ENCODE measurements around the gene NCK1.
A peak's percentile ranks its signal among the peaks of the same experiment; 100 is the strongest.

The NCK1 gene

DNA sequence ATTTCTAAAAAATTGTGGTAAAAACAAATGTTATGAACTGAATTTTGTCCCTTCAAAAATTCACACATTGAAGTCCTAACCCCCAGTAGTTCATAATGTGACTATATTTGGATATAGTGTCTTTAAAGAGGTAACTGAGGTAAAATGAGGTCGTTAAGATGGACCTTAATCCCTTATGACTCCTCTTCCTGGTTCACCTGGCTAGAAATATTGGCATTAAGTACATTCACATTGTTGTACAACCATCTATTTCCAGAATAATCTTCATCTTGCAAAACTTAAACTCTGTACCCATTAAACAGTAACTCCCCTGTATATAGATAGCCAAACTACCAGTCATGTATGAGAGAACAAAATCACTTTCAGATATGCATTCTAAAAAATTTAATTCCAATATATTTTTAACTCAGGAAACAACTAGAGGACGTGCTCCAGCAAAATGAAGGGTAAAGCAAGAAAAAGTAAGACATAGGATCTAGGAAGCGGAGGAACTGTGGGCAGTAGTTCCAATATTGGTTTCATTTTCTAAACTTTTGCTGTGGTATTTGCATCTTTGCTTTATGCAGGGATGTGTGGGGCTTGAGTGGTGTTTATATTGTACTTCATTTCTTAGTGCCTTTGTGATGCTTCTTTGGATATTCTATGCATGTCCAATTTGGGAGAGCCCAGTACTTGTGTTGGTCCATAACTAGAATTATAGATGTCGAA is 59.0 kb downstream of the NCK1 start:
- DNase-seq (ENCODE audit: low spot score in 2 of 2) (no peak), ATAC-seq (replicated peaks; ENCODE audit: extremely low read depth, poor library complexity, severe bottlenecking) (peak; percentile 20)
- Mint-ChIP-seq H3K27me3 (no peaks in the 10 kb centered on the region), H3K36me3 (ENCODE audit: insufficient read depth) (peaks cover 8% of the 10 kb centered on the region), H3K4me3 (peak overlapping the region; percentile 86), H3K27ac (ENCODE audit: low read depth) (peak overlapping the region; percentile 98), H3K9me3 (no peaks in the 10 kb centered on the region), H3K4me1 (peaks cover 74% of the 10 kb centered on the region)

DNA sequence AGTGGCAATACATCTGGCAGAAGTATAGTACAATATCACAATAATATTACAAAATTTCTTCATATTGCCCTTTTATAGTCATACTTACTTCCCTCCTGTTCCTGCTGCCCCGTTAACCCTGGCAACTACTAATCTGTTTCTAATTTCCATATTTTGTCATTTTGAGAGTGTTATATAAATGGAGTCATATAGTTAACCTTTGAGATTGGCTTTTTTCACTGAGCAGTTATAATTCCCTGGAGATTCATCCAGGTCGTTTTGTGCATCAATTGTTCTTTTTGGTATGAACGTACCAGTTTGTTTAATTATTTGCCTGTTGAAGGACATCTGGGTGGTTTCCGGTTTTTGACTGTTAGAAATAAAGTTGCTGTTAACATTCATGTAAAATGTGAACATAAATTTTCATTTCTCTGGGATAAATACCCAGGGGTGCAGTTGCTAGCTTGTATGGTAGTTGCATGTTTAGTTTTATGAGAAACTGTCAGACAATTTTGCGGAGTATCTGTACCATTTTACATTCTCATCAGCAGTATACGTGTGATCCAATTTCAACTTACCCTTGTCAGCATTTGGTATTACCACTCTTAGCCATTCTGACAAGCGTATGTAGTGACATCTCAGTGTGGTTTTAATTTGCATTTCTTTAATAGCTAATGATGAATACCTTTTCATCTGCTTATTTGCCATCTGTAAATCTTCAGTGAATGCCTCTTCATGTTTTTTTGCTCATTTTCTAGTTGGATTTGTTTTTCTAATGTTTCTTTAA is 63.6 kb downstream of the NCK1 start:
- ATAC-seq (replicated peaks; ENCODE audit: extremely low read depth, poor library complexity, severe bottlenecking) (no peak), DNase-seq (ENCODE audit: low spot score in 2 of 2) (no peak)
- peaks cover 68% of the 10 kb centered on the region for H3K4me1 Mint-ChIP-seq

DNA sequence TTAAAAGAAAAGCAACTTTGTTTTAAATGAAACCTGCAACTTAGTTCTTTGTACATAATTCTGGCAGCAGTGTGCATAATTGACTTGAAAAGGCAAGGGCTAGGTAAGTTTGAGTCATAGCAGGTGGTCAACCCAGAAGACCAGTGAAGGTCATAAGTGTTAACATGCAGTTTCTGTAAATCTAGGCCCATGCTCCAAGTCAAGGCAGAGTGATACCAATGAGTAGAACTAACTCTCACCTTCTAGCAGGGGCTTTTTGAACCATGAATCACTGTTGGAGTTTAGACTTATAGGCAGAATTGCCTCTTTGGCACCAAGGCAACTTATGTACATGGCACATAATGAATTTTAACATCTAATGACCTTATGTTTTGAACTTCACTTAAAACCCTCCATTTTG is 66.2 kb downstream of the NCK1 start:
- ATAC-seq (replicated peaks; ENCODE audit: extremely low read depth, poor library complexity, severe bottlenecking) (no peak), DNase-seq (ENCODE audit: low spot score in 2 of 2) (no peak)
- Mint-ChIP-seq H3K36me3 (ENCODE audit: insufficient read depth) (peaks cover 8% of the 10 kb centered on the region), H3K4me3 (no peak overlapping the region), H3K27ac (ENCODE audit: low read depth) (peak overlapping the region; percentile 73), H3K27me3 (no peaks in the 10 kb centered on the region), H3K4me1 (peaks cover 64% of the 10 kb centered on the region), H3K9me3 (no peaks in the 10 kb centered on the region)

More for the DNA sequence above, 63.6 kb downstream of the NCK1 start:
- Mint-ChIP-seq H3K27ac (ENCODE audit: low read depth) (peak overlapping the region; percentile 63), H3K27me3 (no peaks in the 10 kb centered on the region), H3K4me3 (peak overlapping the region; percentile 9), H3K36me3 (ENCODE audit: insufficient read depth) (peaks cover 10% of the 10 kb centered on the region), H3K9me3 (no peaks in the 10 kb centered on the region)

DNA sequence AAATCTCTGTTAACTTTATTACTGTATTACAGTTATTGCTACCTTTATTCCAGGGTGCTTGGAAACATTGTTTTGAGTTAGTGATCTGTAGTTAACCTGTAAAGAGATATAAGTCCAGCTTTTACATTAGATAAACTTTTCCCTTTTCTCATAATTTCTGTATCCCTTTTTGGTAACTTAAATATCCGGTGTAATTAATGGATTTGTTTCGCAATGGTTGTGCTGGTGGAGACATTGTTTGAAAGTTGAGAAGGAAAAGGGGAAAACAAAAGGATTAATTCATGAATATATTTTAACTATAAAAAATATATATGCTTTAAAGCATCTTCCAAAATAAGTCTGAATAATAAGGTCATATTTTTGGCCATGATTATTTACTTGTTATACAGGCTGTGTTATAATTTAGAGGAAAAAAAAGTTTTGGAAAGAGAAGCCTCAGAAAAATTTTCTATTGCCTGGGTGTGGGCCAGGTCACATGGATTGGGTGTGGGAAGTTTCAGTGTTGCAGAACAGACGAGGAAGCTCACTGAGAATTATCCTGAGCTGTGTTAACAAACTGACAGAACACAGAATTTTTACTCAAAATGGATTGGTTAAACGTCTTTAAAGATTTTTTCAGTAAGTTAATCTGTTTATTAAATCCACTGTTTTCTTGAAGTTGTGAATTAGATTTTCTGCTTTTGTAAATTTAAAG is 68.1 kb downstream of the NCK1 start:
- Mint-ChIP-seq H3K9me3 (no peaks in the 10 kb centered on the region), H3K27me3 (no peaks in the 10 kb centered on the region), H3K4me3 (no peak overlapping the region), H3K27ac (ENCODE audit: low read depth) (no peak overlapping the region), H3K36me3 (ENCODE audit: insufficient read depth) (peaks cover 12% of the 10 kb centered on the region), H3K4me1 (peaks cover 64% of the 10 kb centered on the region)
- DNase-seq (ENCODE audit: low spot score in 2 of 2) (no peak), ATAC-seq (replicated peaks; ENCODE audit: extremely low read depth, poor library complexity, severe bottlenecking) (no peak)

DNA sequence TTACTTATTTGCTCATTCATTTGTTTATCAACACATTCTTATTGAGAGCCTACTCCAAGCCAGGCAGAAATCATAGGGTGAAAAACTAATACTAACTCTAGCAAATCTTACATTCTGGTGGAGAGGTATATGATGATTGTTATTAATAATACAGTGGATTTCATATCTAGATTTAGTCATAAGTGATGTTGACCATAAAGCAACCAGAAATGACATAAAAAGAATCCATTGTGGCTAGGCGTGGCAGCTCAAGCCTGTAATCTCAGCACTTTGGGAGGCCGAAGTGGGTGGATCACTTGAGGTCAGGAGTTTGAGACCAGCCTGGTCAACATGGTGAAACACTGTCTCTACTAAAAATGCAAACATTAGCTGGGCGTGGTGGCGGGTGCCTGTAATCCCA is 69.6 kb downstream of the NCK1 start:
- H3K9me3 Mint-ChIP-seq: no peaks in the 10 kb centered on the region
- peaks cover 63% of the 10 kb centered on the region for H3K4me1 Mint-ChIP-seq
- H3K27ac Mint-ChIP-seq (ENCODE audit: low read depth): peak overlapping the region; percentile 14
- H3K4me3 Mint-ChIP-seq: no peak overlapping the region
- H3K27me3 Mint-ChIP-seq: no peaks in the 10 kb centered on the region
- DNase-seq (ENCODE audit: low spot score in 2 of 2) (no peak), ATAC-seq (replicated peaks; ENCODE audit: extremely low read depth, poor library complexity, severe bottlenecking) (no peak)
- H3K36me3 Mint-ChIP-seq (ENCODE audit: insufficient read depth): peaks cover 13% of the 10 kb centered on the region

DNA sequence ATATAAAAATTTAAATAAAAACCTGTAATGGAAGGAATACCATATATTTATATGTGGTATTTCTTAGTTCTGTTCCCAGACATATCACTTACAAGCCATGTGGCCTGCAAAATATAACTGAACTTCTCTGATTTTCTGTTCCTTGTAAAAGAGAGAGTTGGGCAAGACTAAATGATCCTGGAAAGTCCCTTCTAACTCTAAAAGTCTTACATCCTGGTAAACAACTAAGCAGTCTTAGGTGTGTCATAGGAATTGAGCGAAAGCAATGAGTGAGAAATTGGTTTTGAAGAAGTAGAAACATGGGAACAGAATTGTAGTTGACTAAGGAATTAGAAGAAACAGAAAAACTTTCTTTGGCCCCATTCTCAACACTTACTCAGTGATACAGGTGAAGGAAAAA is 70.5 kb downstream of the NCK1 start:
- no peak overlapping the region for H3K4me3 Mint-ChIP-seq
- H3K4me1 Mint-ChIP-seq: peaks cover 64% of the 10 kb centered on the region
- peaks cover 14% of the 10 kb centered on the region for H3K36me3 Mint-ChIP-seq (ENCODE audit: insufficient read depth)

DNA sequence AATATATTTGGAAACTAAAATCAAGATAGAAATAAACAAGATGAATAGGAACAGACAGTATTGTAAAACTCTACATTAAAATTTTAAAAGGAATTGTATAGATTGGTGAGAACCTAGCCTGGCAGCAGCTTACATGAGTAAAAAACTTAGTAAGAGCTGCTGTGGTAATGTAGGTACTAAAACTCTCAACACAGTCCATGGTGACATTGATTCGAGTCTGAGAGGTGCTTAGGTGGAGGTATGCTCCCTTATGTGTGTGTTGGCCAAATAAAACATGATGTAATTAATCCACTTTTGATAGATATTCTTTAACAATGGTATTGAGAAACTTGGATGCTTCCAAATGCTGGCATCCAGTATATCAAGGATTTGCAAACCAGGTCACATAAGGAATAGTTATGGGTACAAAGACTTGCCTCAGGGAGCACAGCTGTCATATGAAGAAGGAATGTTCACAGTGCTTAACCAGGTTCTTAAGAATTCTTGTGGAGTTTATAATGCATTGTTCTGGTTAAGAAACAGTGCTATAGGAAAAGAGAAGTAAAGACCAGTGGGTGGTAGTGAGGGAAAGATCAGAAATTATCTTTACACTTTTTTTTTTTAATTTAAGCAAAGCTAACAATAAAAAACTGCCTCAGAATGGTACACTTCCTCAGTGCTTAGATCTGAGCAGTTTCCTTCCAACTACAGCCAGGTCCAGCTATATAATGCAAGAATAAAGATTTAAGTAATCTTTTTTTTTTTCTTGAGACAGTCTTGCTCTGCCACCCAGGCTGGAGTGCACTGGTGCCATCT is 71.2 kb downstream of the NCK1 start:
- peak overlapping the region; percentile 86 for H3K27ac Mint-ChIP-seq (ENCODE audit: low read depth)
- DNase-seq (ENCODE audit: low spot score in 2 of 2) (no peak), ATAC-seq (replicated peaks; ENCODE audit: extremely low read depth, poor library complexity, severe bottlenecking) (no peak)
- peaks cover 66% of the 10 kb centered on the region for H3K4me1 Mint-ChIP-seq
- H3K9me3 Mint-ChIP-seq: no peaks in the 10 kb centered on the region
- H3K36me3 Mint-ChIP-seq (ENCODE audit: insufficient read depth): peaks cover 14% of the 10 kb centered on the region
- no peak overlapping the region for H3K4me3 Mint-ChIP-seq
- no peaks in the 10 kb centered on the region for H3K27me3 Mint-ChIP-seq

More for the DNA sequence above, 70.5 kb downstream of the NCK1 start:
- DNase-seq (ENCODE audit: low spot score in 2 of 2) (no peak), ATAC-seq (replicated peaks; ENCODE audit: extremely low read depth, poor library complexity, severe bottlenecking) (no peak)
- Mint-ChIP-seq H3K27me3 (no peaks in the 10 kb centered on the region), H3K9me3 (no peaks in the 10 kb centered on the region), H3K27ac (ENCODE audit: low read depth) (peak overlapping the region; percentile 86)

DNA sequence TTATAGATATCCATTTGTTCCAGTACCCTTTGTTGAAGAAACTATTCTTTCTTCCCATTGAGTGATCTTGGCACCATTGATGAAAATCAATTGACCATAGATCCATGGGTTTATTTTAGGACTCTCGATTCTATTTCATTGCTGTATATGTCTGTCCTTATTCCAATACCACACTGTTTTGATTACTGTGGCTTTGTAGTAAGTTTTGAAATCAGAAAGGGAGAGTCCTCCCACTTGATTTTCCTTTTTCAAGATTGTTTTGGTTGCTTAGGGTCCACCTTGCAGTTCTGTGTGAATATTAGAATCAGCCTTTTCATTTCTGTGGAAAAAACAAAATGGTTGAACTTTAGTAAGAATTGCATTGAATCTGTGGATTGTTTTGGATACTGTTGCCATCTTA is 75.2 kb downstream of the NCK1 start:
- peaks cover 72% of the 10 kb centered on the region for H3K4me1 Mint-ChIP-seq
- ATAC-seq (replicated peaks; ENCODE audit: extremely low read depth, poor library complexity, severe bottlenecking): no peak
- H3K27ac Mint-ChIP-seq (ENCODE audit: low read depth): peak overlapping the region; percentile 47
- DNase-seq (ENCODE audit: low spot score in 2 of 2): no peak
- no peak overlapping the region for H3K4me3 Mint-ChIP-seq
- H3K36me3 Mint-ChIP-seq (ENCODE audit: insufficient read depth): peaks cover 8% of the 10 kb centered on the region
- H3K27me3 Mint-ChIP-seq: no peaks in the 10 kb centered on the region
- no peaks in the 10 kb centered on the region for H3K9me3 Mint-ChIP-seq

DNA sequence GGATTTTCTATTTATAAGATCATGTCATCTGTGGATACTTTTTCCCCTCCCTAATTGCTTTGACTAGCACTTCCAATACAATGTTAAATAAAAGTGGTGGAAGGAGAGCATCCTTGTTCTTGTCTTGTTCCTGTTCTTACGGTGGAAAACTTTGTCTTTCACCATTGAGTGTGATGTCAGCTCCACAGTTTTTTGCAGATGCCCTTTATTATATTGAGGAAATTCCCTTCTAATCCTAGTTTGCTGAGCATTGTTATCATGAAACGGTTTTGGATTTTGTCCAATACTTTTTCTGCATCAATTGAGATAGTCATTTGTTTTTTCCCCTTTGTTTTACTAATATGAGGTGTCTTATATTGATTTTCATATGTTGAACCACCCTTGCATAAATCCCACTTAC is 75.8 kb downstream of the NCK1 start:
- Mint-ChIP-seq H3K4me1 (peaks cover 72% of the 10 kb centered on the region), H3K4me3 (no peak overlapping the region), H3K27me3 (no peaks in the 10 kb centered on the region), H3K36me3 (ENCODE audit: insufficient read depth) (peaks cover 8% of the 10 kb centered on the region), H3K27ac (ENCODE audit: low read depth) (peak overlapping the region; percentile 47), H3K9me3 (no peaks in the 10 kb centered on the region)
- ATAC-seq (replicated peaks; ENCODE audit: extremely low read depth, poor library complexity, severe bottlenecking) (no peak), DNase-seq (ENCODE audit: low spot score in 2 of 2) (no peak)

DNA sequence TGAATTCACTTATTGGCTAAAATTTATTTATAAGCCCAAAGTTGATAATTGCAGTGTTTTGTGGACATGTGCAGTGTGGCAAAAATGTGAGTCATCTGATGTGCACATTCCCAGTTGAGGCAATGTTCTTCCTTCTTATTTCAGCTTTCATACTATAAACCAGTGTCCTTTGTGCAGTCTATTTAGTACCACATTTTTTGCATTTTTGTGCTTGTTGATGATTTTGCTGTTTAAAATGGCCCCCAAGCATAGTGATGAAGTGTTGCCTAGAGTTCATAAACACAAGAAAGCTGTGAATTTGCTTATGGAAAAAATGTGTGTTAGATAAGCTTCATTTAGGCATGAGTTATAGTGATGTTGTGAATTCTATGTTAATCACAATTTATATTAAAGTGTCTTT is 76.3 kb downstream of the NCK1 start:
- Mint-ChIP-seq H3K27me3 (no peaks in the 10 kb centered on the region), H3K4me1 (peaks cover 72% of the 10 kb centered on the region), H3K27ac (ENCODE audit: low read depth) (peak overlapping the region; percentile 47), H3K36me3 (ENCODE audit: insufficient read depth) (peaks cover 6% of the 10 kb centered on the region), H3K9me3 (no peaks in the 10 kb centered on the region), H3K4me3 (no peak overlapping the region)
- ATAC-seq (replicated peaks; ENCODE audit: extremely low read depth, poor library complexity, severe bottlenecking) (peak; percentile 48), DNase-seq (ENCODE audit: low spot score in 2 of 2) (no peak)

DNA sequence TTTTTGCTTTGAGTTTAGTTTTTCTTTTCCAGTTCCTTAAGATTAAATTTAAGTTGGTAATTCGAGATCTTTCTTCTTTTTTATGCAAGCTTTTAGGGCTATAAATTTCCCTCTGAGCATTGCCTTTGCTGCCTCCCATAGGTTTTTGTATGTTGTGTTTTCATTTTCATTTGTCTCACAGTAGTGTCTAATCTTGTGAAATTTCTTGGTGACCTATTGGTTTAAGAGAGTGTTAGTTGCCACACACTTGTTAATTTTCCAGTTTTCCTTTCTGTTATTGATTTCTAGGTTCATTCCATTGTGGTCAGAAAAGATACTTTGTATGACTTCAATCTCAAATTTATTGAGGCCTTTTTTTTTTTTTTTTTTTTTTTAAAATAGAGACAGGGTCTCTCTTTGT is 77.5 kb downstream of the NCK1 start:
- no peaks in the 10 kb centered on the region for H3K27me3 Mint-ChIP-seq
- no peak for ATAC-seq (replicated peaks; ENCODE audit: extremely low read depth, poor library complexity, severe bottlenecking)
- peak overlapping the region; percentile 82 for H3K27ac Mint-ChIP-seq (ENCODE audit: low read depth)
- peaks cover 75% of the 10 kb centered on the region for H3K4me1 Mint-ChIP-seq
- no peaks in the 10 kb centered on the region for H3K9me3 Mint-ChIP-seq
- DNase-seq (ENCODE audit: low spot score in 2 of 2): no peak
- H3K36me3 Mint-ChIP-seq (ENCODE audit: insufficient read depth): peaks cover 8% of the 10 kb centered on the region
- peak overlapping the region; percentile 51 for H3K4me3 Mint-ChIP-seq

DNA sequence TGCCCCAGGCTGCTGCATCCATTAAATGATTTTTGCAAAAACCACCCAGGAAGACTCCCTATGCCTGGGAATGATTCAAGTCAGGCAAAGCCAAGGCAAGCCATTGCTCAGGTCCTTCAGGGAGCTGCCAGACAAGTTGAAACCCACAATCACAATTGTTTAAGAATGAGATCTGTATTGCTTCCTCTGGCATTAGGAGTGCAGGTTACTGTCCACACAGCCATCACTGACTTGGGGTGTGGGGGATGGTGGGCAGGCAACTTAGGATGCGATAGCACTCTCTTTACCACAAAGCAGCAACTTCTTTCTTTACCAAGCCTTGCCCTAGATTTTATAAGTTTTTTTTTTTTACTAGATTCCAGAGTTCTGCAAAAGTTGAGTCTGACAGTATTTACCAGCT is 80.8 kb downstream of the NCK1 start:
- peak; percentile 43 for ATAC-seq (replicated peaks; ENCODE audit: extremely low read depth, poor library complexity, severe bottlenecking)
- Mint-ChIP-seq H3K4me3 (peak overlapping the region; percentile 3), H3K36me3 (ENCODE audit: insufficient read depth) (peaks cover 15% of the 10 kb centered on the region), H3K27me3 (no peaks in the 10 kb centered on the region), H3K9me3 (no peaks in the 10 kb centered on the region), H3K27ac (ENCODE audit: low read depth) (peak overlapping the region; percentile 5), H3K4me1 (peaks cover 61% of the 10 kb centered on the region)
- no peak for DNase-seq (ENCODE audit: low spot score in 2 of 2)
